Endothelial cell of umbilical vein (primary cell): ENCODE measurements around the gene AUTS2.

Source experiments
- CTCF ChIP-seq, 2 donors: IDR thresholded peaks; 1 replicate in 1 of 2; 2 replicates in 1 of 2; pipeline ENCODE4 v1.5.1; 2011; ENCODE audit warnings: low read length in 2 of 2, mild to moderate bottlenecking in 2 of 2, moderate library complexity in 2 of 2, control low read depth in 1 of 2, inconsistent platforms in 1 of 2, low read depth in 1 of 2; ENCODE audit not compliant: insufficient read depth in 1 of 2; ENCODE audit errors: extremely low read depth in 1 of 2
- EZH2 ChIP-seq: IDR thresholded peaks from 2 replicates; pipeline ENCODE4 v1.6.1; 2012; ENCODE audit warnings: borderline replicate concordance, low read depth, mild to moderate bottlenecking, moderate library complexity, low read length, inconsistent platforms; ENCODE audit not compliant: severe bottlenecking
- FOS ChIP-seq: IDR thresholded peaks from 2 replicates; pipeline ENCODE4 v1.6.1; 2011; ENCODE audit warnings: mild to moderate bottlenecking, low read length, moderate library complexity, borderline replicate concordance; ENCODE audit not compliant: insufficient read depth
- GATA2 ChIP-seq: IDR thresholded peaks from 2 replicates; pipeline ENCODE4 v1.7.0; 2011; ENCODE audit warnings: low read depth, mild to moderate bottlenecking, moderate library complexity, mixed read lengths, low read length; ENCODE audit not compliant: insufficient read length, insufficient read depth
- JUN ChIP-seq: IDR thresholded peaks from 2 replicates; pipeline ENCODE4 v1.6.1; 2011; ENCODE audit warnings: borderline replicate concordance, low read depth; ENCODE audit not compliant: insufficient read length, insufficient read depth
- MAX ChIP-seq: IDR thresholded peaks from 2 replicates; pipeline ENCODE4 v1.6.1; 2011; ENCODE audit not compliant: insufficient read depth, insufficient read length
- MYC ChIP-seq: IDR thresholded peaks from one replicate; pipeline ENCODE4 v1.6.1; 2011; ENCODE audit warnings: mild to moderate bottlenecking, low read depth, low read length
- POLR2A ChIP-seq: IDR thresholded peaks from 2 replicates; pipeline ENCODE4 v1.6.1; 2012; ENCODE audit warnings: low read depth, mild to moderate bottlenecking, control low read depth, low read length
- POLR2AphosphoS5 ChIP-seq: IDR thresholded peaks from 2 replicates; pipeline ENCODE4 v1.6.1; 2012; ENCODE audit warnings: low read depth, mild to moderate bottlenecking, control low read depth, low read length, moderate library complexity; ENCODE audit not compliant: insufficient read depth

DNA sequence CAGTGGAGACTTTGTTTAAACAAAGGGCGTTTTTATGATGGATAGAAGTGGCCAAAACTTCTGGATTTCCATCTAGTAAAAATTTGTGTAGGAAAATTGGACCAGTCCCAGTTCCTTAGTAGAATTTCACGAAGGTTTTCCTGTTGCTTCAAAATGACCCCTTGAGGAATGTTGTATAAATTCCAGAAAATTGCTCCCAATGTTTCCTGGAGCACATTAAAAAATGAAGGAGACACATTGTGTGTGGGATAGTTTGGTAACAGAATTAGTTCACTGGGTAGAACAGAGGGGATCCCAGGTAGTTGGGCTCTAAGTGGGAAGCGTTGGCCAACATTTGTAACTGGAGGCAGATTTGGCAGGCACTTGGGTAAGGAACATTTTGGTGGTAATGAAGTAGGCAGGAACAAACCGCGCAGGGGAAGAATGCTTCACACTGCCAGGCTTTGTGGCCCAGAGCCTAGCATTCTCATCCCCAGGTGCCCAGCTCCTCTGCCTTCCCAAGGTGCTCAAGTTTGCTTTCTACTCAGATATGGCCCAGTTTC is 758.6 kb downstream of the AUTS2 start:
- TF ChIP-seq CTCF (IDR thresholded peaks at IDR 0.05; ENCODE audit: extremely low read depth in 1 of 2, insufficient read depth in 1 of 2, low read depth in 1 of 2, low read length in 2 of 2) (no peak), EZH2 (no peak), POLR2AphosphoS5 (no peak), POLR2A (no peak), GATA2 (no peak), MAX (no peak), FOS (no peak), MYC (no peak), JUN (no peak)
